HG03565 (cell line): ENCODE results near the gene HSPA12A.
A peak's percentile ranks its signal among the peaks of the same experiment; 100 is the strongest.

ENCODE experiments used
- ATAC-seq: cut with Tn5 transposase; IDR thresholded peaks from one replicate; pipeline ENCODE4 v1.9.1; 2021; ENCODE audit warnings: mild to moderate bottlenecking, moderate library complexity; ENCODE audit not compliant: unreplicated experiment

Gene HSPA12A

DNA sequence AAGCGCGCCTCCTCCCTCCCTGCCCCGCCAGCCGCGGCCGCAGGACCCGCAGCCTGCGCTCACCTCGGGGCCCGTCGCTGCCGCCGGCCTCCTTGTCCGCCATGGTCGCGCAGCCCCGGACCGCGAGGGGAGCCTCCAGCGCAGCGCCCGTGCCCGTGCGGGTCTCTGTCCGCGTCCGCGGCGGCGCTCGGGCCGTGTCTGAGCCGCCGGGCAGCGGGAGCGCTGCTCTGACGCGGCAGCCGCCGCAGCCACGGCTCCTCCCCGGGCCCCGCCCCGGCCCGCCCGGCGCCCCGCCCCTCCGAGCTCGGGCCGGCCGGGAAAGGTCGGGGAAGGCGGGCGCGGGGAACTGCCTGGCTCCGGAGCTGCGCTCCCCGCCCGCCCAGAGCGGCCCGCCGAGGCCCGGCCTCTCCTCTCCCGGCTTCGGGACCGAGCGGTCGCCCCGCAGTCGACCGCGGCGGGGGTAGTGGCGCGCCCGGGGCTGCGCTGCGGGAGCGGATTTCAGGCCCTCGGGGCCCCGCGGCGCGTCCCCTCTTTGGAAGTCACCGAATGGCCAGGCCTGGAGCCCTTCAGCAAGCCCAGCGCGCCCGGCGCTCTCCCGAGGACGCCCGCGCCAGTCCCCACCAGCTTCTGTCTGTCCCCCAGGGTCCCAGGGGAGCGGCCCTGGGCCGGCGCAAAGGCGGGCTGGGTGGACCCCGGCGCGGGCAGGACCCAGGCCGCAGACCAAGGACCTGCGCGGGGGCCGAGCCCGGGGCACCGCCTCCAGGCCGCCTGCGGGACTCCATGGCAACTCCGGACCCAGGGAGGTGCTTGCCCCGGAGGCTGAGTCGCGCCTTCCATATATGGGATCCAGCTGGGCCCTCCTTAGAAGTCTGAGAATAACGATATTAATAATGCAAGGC is at the start of gene HSPA12A:
TSS of gene HSPA12A (minus strand) at position 200 of the 899 bp plus-strand sequence. CDS start at position 103, 97 bp downstream.
- ATAC-seq: peak; percentile 90

DNA sequence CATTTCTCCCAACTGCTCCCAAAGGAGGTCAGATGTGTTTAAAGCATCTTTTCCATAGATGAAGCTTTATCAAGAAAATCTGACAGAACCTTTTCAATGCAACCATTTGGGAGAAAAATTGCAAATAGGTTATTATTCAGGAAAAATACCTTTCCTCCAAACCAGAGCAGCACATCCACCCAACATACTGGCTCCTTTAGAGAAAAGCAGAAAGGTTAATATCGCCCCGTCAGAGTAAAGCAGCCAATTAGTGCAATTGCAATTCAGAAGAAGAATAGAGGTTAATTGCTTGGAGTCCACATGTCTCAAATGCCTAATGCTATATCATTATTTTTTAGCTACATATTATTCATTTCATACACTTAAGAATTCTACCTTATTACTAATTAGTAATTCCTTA is 48.9 kb upstream of the HSPA12A start:
- no peak for ATAC-seq

DNA sequence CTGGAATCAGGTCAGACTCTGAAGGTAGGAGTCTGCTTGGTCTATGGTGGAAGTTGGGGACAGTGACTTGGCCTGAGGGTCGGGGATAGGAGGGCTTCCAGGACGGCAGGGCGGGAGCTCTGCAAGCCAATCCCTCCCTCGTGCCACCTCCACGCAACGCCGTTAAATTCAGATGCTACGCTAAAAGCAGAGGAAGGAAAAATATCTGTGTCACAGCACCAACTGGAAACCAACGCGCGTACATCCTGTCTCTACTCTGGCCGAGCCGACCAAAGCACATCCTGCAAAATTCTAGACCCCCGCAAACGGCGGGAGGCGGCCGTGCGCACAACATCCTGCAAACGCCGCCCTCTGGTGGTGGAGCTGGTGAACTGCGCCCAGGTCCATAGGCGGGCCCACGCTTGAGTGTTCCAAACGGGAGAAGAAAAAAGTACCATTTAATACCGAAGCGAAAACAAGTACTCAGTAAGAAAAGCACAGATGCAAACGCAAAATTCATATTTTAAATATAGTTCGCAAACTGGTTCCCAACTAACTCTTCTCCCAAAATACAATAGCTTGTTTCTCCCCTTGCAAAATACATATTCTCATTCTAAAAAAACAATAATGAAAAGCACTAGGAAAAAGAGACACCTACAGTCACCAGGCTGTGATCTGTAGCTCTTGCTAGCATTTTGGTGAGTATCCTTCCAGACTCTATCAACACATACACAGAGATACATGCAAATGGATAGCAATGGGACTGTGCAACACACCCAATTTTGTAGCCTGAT is 45.7 kb upstream of the HSPA12A start:
- ATAC-seq: peak; percentile 85

DNA sequence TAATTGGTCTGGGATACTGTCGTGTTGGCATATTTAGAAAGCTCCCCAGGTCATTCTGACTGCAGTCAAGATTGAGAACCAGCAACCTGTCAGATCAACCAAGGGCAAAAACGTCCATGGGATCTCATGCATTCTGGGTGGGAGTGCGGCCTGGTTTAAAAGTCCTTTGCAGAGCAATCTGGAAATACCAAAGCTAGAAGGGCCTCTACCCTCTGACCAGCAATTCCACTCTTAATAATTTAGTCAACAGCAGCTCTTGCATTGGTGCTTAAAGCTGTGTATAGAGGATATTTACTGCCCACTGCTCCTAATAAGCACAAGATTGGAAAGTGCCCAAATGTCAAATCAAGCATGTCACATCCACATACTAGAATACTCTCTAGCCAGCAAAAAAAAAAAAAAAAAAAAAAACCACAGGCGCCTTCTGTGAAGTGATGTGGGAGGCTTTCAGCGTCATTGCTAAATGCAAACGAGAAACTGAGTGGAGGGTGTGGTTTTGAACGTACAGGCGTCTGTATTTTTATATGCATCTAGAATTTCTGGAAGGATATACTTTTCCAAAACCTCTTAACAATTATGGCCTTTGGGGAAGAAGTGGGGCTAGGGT is 44.8 kb upstream of the HSPA12A start:
- ATAC-seq: no peak

DNA sequence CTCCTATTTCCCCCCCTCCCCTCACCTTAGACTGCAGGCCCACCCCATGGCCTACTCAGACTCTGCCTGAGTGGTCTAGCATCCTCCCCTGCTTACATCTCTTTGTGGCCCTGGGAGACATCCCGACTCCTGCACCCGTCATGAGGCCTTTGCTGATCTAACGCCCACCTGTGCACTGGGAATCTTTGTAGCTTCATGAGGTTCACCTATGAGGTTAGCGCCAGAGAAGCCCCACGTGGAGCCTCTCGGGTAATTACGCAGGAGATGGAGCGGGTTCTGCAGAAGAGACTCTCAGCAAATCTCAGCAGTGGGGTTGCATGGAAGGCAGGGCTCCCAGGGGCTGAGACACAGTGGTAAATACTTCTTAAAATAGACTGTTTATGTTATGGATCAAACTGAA is 43.5 kb upstream of the HSPA12A start:
- ATAC-seq: no peak

GRCh38 chr10:116785282-116785681 is 42.9 kb upstream of the HSPA12A start:
- ATAC-seq: no peak

DNA sequence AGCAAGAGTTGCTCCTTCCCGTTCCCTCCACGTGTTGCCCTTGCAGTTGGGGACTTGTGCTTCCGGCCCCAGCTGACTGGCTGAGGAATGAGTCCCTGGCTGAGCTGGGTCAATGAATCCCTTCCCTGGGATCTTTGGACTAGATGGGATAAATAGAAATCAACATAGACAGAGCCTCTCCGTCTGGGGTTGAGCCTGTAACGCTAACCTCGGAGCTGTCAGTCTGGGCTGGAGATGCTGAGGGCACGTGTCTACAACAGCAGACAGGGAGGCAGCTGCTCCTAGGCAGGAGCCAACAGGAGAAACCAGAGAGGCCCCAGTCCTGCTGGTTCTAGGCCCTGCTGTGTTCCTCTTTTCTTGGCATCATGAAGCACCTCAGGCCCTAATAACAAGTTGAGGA is 42.3 kb upstream of the HSPA12A start:
- no peak for ATAC-seq

DNA sequence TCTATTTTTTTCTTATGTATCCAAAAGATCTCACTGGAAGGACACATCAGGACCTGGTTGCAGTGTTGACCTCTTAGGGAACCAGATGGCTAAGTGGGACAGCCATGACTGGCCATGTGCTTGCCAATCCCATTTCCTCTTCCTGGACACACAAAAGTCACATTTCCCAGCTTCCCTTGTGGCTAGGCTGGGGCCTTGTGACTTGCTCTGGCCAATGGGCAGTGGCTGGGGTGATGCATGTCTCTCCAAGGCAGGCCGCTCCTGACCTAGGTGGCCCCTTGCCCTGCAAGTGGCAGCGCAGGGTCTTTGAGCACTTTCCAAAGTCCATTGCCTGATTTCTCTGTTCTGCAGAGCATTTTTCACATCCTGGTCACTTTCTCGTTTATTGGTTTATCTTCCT is 41.7 kb upstream of the HSPA12A start:
- no peak for ATAC-seq

DNA sequence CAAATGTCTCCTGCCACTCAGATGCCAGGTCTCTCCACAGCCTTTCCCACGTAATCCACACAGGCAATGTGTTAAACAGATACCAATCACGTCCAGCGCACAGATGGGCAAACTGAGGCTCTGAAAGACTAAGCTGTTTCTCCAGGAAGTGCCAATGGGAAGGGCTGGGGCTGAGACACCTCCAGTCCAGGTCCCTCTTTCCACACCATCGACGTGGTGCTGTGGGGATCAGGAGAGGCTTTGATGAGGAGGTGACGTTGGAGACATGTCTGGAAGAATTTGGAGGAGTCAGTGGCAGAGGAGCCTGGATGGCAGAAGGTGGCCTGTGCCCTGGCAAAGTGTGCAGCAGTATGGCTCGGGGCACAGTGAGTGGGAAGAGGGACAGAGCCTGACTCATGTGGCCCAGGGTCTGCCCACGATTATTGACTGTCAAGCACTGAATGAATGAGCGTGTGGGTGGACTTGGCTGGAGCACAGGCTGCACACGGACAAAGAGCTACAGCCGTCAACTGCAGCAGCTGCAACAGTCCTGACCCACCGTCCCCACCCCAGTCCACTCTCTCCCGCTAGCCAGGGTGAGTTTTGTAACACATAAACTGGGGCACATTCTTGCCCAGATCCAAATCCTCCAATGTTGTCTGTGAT is 40.8 kb upstream of the HSPA12A start:
- ATAC-seq: no peak

DNA sequence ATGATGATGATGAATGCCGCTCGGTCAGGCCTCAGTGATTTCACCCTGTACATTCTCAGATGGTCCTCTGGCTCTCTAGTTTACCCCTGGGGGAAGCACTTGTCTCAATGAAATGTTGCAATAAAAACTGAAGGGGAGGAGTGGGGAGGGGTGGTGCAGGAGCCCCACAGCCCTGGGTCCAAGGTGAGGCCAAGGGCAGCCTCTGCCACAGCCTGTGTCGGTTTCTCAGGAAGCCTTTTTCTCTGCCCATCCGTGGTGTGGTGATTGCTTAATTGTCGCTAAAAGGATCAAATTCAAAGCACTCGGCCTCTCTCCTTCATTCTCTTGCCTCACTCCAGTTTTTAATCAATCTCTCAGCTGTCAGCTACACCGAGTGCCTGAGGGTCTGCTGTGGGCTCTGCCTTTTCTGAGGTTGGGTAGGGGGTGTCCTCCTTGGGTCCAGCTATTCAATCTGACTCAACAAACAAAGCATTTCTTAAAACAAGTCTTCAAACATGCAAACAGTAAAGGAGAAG is 39.1 kb upstream of the HSPA12A start:
- no peak for ATAC-seq

DNA sequence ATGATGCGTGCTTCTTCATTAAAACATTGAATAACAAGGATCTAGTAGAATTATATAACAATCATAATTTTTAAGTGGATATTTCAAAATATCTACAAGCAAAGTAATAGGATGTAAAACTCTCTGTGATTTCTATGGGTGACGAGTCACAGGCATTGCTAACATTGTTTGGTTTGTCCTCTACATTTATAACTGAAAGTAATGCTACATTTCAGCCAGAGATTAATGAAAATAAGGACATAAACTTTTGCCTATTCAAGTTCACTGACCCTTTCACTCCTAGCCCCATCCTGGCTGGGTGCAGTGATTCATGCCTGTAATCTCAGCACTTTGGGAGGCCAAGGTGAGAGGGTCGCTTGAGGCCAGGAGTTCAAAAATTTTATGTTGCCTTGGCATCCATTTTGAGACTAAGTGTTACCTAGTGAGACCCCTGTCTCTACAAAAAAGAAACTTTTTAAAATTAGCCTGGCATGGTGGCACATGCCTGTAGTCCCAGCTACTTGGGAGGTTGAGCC is 38.4 kb upstream of the HSPA12A start:
- ATAC-seq: no peak

DNA sequence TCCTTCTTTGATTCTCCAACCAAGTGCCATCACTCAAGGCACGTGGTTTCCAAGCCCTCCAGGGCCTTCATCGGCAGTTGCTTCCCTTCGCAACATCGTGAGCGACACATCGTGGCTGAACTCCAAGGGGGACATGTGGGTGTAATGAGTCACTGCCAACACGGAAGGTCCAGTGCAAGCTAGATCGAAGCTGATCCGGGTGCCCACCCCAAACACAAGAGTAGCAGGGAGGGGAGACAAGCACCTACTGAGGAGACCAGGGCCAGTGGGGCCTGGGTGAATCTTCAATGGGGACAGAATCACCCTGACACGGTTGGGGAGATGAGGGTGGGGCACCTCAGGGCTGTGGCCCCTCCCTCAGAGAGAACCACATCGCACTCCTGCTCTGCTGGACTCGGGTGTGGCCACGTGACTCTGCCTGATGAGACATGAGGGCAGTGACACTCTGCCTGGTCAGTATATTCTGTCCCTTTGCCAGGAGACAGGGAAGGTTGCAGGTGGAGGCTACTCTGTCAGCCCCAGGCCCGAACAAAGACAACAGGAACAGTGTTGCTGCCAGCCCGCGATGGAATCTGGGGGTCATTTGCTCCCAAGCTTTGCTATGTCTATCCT is 36.8 kb upstream of the HSPA12A start:
- ATAC-seq: no peak

DNA sequence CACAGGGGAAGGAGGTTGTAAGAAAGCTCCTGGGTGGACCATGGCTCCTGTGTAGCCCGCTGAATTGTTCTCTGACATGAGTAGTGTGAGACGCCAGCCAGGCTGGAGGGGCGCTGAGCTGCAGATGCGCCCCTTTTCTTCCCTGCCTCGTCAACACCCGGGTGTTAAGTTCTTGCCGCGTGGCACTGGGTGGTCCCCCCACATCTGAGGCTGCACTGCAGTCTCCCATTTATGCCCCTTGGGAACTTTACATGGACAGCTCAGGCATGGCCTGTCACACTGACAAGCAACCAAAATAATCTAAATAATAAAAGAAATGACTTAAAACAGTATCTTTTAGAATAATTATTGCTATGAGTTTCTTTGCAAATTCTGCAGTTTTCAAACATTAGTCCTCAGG is 34.6 kb upstream of the HSPA12A start:
- no peak for ATAC-seq

DNA sequence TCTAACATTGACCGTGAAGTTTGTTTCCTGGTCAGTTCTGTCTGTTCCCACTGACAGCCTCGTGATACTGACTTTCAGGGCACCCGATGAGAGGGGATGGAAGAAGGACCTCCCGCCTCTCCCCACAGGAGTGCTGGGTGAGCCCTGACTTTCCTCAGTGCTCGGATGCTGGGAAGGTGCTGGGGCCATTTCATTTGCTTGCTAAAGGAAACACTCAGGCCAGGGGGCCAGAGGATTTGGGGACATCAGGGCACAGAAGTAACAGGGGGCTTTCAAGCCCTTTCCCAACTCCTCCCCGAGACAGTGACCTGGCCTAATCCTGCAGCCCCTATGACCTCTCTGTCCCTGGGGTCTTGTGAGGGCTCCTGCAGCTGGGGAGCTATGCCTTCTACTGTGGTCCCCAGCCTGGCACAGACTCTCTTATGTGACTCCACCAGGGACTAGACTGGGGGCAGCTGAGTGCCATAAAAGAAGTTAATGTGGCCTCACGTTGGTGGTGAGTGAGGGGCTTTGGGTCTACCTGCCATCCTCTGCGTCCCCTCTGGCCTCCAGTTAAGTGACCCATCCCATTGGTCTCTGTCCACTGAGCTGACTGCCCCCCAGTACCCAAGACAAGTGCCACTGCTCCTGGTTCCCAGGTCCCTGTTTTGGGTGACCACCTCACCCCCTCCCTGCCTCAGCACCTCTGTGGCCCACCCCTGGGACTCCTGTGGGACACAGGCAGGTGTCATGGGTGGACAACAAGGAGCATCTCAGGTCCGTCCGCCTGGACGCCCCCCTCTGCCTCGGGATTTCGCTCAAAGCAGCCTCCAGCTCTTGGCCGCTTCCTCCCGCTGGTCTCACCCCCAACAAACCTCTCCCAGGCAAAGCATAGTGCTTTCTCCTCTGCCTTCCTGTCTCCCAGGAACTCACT is 33.4 kb upstream of the HSPA12A start:
- ATAC-seq: no peak

DNA sequence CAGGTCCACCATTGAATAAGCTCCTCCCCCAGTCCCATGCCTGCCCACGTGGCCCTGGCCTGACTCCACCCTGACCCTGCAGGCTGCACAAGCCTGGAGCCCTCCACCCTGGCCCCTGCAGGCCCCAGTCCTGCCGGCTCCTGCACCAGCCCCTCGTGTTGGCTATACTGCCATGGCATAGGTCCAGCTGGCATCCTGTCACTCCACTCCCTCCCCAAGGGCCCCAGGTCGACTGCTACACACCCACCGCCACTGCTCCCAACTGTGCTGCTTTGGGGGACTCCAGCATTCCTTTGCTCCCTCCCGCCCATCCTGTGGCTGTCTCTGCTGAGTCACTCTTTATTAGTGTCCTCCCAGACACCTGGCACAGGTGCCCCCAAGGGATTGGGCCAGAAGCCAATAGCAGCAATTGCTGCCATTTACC is 32.4 kb upstream of the HSPA12A start:
- no peak for ATAC-seq

DNA sequence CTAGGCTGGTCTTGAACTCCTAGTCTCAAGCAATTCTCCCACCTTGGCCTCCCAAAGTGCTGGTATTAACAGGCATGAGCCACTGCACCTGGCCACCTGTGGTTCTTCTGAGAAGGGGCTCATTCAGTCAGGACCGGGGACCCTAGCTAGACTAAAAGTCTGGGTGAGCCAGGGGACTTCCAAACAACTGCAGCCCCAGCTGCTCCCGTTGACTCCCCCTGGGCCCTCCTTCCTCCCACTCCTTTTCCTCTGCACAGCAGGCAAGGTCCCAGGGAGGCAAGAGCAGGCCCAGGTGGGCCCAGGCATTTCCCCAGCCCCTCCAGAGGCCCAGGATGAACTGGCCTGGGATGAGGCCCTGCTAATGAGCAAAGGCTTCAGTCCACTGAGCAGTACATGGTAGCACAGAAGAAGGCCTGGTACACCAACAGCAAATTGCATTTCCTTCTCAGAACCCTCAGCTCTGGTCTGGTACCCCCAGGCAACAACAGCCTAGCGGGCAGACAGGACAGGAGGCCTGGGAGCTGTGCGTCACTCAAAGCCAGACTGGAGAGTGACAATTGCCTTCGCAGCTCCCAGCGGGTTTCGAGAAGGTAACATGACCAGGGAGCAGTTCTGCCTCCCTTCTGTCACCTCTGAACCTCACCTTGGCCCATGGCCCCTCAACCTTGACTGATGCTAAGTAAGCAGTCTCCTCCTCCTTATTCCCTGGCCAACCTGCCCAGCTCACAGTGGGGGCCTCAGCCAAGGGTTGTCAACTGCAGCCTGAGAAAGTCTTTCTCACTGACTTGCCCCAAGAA is 30.7 kb upstream of the HSPA12A start:
- no peak for ATAC-seq

GRCh38 chr10:116771959-116772585 is 29.7 kb upstream of the HSPA12A start:
- ATAC-seq: no peak
